Smooth muscle cell (in vitro differentiated cells): Measurements from ENCODE around the gene GNA14. TPM values are rescaled to one million over a fixed set of nuclear protein-coding genes. Genes with fewer than 3 reads are reported as not detected.

Experiments
- DNase-seq: peaks from one replicate; lab custom pipeline; 2025; ENCODE audit not compliant: unreplicated experiment; lab: John Stamatoyannopoulos, UW
- H2AFZ ChIP-seq: fragments of 200-600 bp; sonication (generic); 2 replicates; pipeline ENCODE4 v1.6.0; 2016; ENCODE audit warnings: antibody characterized with exemption, low read depth, mild to moderate bottlenecking
- H3F3A ChIP-seq: fragments of 200-600 bp; sonication (generic); 2 replicates; pipeline ENCODE4 v1.6.0; 2017; ENCODE audit warnings: antibody characterized with exemption, low read depth
- H3K27ac ChIP-seq: fragments of 200-600 bp; sonication (generic); 2 replicates; pipeline ENCODE4 v1.5.1; 2016; ENCODE audit warnings: low read depth, mild to moderate bottlenecking
- H3K27me3 ChIP-seq: fragments of 200-600 bp; sonication (generic); 2 replicates; pipeline ENCODE4 v1.6.1; 2016; ENCODE audit warnings: low read depth, mild to moderate bottlenecking
- H3K36me3 ChIP-seq: fragments of 200-600 bp; sonication (generic); 2 replicates; pipeline ENCODE4 v1.5.1; 2016; ENCODE audit warnings: low read depth
- H3K4me1 ChIP-seq: fragments of 200-600 bp; sonication (generic); 2 replicates; pipeline ENCODE4 v1.5.1; 2016; ENCODE audit warnings: low read depth
- H3K4me2 ChIP-seq: fragments of 200-600 bp; sonication (generic); 2 replicates; pipeline ENCODE4 v1.6.0; 2016; ENCODE audit warnings: mild to moderate bottlenecking
- H3K4me3 ChIP-seq: fragments of 200-600 bp; sonication (generic); 2 replicates; pipeline ENCODE4 v1.5.1; 2016; ENCODE audit warnings: mild to moderate bottlenecking
- H3K79me2 ChIP-seq: fragments of 200-600 bp; sonication (generic); 2 replicates; pipeline ENCODE4 v1.6.0; 2016; ENCODE audit warnings: low read depth, mild to moderate bottlenecking
- H3K9ac ChIP-seq: fragments of 200-600 bp; sonication (generic); 2 replicates; pipeline ENCODE4 v1.6.0; 2016; ENCODE audit warnings: low read depth
- H3K9me3 ChIP-seq: fragments of 200-600 bp; sonication (generic); replicated peaks from 2 replicates; pipeline ENCODE4 v1.5.1; 2016; ENCODE audit warnings: low read depth
- H4K20me1 ChIP-seq: fragments of 200-600 bp; sonication (generic); 2 replicates; pipeline ENCODE4 v1.6.0; 2016; ENCODE audit warnings: low read depth
- WGBS: methylation state at CpG from one replicate; pipeline ENCODE4 v1.1.7; 2016; ENCODE audit warnings: low lambda C conversion rate; 5-methylcytosine and 5-hydroxymethylcytosine counted together
- polyA plus RNA-seq: library from polyadenylated mRNA; unstranded; fragments of >200 nt; fragmentation: Nextera tagmentation; extraction: Ambion mirVana; gene quantifications from 2 replicates; pipeline ENCODE4 v1.2.1, GENCODE V29; 2016
- total RNA-seq: library from RNA; depleted of rRNA; stranded (reverse); fragments of >200 nt; gene quantifications from 2 replicates; pipeline ENCODE4 v1.2.3, GENCODE V29; 2014
- TF ChIP-seq, protein P1 (sequence below): fragments of 200-600 bp; sonication (generic); IDR thresholded peaks from 2 replicates; pipeline ENCODE4 v1.5.1; 2017; ENCODE audit warnings: borderline replicate concordance, mild to moderate bottlenecking, antibody characterized with exemption; ENCODE audit not compliant: insufficient read depth, poor library complexity, severe bottlenecking

GNA14 gene
- total and polyA plus RNA-seq, 2 experiments from 2014 or later = 1.6 to 10.2 TPM

DNA sequence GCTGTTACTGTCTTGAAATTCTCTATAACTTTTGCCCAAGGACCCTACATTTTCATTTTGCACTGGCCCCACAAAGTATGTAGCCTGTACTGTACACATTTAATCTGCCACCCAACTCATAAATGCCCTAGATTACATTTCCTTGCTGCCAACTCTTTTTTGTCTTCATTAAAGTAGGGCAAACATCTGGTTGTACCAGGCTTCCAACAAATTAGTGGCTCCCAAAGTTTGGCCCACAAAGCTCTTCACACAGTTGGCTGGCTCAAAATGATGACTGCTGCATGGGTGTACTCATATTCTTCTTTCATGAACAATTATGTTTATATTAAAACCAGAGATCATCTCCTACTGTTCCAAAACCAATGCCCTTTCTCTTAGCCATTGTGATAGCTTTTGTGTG, 45.3 kb downstream of the GNA14 start:
- Histone ChIP-seq H3K4me1 (peaks cover 4% of the 10 kb centered on the region), H3K27me3 (no peaks in the 10 kb centered on the region)

DNA sequence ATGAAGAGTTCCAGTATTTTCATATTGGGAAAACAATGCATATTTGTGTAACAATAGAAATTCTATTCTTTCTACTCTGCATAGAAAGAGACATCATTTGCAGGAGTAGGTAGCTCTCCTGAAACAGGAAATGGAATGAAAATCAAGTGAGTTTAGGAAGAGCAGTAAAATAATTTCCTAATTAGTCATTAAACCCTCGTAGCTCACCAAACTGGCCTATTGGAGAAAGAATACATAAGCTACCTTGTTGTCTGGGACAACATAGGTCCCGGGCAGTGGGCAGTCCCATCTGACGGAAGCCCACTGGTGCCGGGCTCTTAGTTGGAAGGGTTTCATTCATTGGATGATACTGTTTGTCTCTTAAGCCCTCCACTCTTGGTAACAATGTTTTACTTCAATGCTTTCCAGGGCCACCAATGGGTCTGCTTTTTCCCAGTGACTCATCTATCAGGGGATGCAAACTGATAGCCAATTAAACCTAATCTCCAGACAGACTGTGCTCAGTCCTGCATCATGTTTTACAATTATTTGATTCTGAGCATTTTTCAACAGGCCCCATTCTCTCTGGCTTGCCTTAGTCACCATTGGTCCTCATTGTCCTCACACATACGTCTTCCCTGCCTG, 46.5 kb downstream of the GNA14 start:
- Histone ChIP-seq H3K79me2 (no peaks in the 10 kb centered on the region), H2AFZ (no peak overlapping the region), H3K9me3 (no peaks in the 10 kb centered on the region), H3K4me3 (no peak overlapping the region), H3K4me2 (no peak overlapping the region), H3K36me3 (no peaks in the 10 kb centered on the region), H3K4me1 (peaks cover 3% of the 10 kb centered on the region), H3K27me3 (no peaks in the 10 kb centered on the region), H3K9ac (no peak overlapping the region), H3K27ac (no peak overlapping the region), H4K20me1 (no peaks in the 10 kb centered on the region), H3F3A (peaks cover 20% of the 10 kb centered on the region)
- DNase-seq = no peak
- TF ChIP-seq, protein P1, sequence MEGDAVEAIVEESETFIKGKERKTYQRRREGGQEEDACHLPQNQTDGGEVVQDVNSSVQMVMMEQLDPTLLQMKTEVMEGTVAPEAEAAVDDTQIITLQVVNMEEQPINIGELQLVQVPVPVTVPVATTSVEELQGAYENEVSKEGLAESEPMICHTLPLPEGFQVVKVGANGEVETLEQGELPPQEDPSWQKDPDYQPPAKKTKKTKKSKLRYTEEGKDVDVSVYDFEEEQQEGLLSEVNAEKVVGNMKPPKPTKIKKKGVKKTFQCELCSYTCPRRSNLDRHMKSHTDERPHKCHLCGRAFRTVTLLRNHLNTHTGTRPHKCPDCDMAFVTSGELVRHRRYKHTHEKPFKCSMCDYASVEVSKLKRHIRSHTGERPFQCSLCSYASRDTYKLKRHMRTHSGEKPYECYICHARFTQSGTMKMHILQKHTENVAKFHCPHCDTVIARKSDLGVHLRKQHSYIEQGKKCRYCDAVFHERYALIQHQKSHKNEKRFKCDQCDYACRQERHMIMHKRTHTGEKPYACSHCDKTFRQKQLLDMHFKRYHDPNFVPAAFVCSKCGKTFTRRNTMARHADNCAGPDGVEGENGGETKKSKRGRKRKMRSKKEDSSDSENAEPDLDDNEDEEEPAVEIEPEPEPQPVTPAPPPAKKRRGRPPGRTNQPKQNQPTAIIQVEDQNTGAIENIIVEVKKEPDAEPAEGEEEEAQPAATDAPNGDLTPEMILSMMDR = no peak
- WGBS = 44% methylated on average over 5 of the region's 5 CpGs

More for the DNA sequence above, 45.3 kb downstream of the GNA14 start:
- peak overlapping the region; percentile 95 for H3K27ac ChIP-seq
- TF ChIP-seq, protein P1 = no peak
- no peak overlapping the region for H3K4me2 ChIP-seq
- H3K9me3 ChIP-seq = no peaks in the 10 kb centered on the region
- H3K4me3 ChIP-seq = no peak overlapping the region
- no peak overlapping the region for H3K9ac ChIP-seq
- H3K36me3 ChIP-seq = no peaks in the 10 kb centered on the region
- DNase-seq = no peak
- no peaks in the 10 kb centered on the region for H3K79me2 ChIP-seq
- no peaks in the 10 kb centered on the region for H4K20me1 ChIP-seq
- no peak overlapping the region for H2AFZ ChIP-seq
- H3F3A ChIP-seq = peaks cover 20% of the 10 kb centered on the region

DNA sequence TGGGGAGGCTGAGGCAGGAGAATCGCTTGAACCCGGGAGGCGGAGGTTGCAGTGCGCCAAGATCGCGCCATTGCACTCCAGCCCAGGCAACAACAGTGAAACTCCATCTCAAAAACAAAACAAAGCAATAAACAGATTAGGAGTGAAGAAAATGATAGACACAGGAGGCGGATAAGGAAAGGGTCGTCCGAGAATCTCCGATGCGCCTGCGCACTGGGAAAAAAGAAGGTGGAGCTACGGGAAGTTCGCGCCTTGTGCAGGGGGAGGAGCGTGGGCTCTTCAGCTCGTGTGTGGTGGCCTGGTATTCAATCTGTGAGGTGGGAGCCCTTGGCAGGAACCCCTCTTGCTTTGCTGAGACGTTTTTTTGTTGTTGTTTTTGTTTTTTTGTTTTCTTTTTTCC, 47.3 kb downstream of the GNA14 start:
- TF ChIP-seq, protein P1 = no peak
- no peaks in the 10 kb centered on the region for H3K79me2 ChIP-seq
- peaks cover 19% of the 10 kb centered on the region for H3F3A ChIP-seq
- H3K36me3 ChIP-seq = no peaks in the 10 kb centered on the region
- no peaks in the 10 kb centered on the region for H3K27me3 ChIP-seq
- H3K27ac ChIP-seq = no peak overlapping the region
- no peak overlapping the region for H2AFZ ChIP-seq
- H3K4me2 ChIP-seq = no peak overlapping the region
- DNase-seq = no peak
- no peaks in the 10 kb centered on the region for H4K20me1 ChIP-seq
- no peak overlapping the region for H3K4me3 ChIP-seq
- no peaks in the 10 kb centered on the region for H3K4me1 ChIP-seq
- H3K9ac ChIP-seq = no peak overlapping the region
- 89% methylated on average over 18 of the region's 18 CpGs for WGBS
- H3K9me3 ChIP-seq = no peaks in the 10 kb centered on the region

DNA sequence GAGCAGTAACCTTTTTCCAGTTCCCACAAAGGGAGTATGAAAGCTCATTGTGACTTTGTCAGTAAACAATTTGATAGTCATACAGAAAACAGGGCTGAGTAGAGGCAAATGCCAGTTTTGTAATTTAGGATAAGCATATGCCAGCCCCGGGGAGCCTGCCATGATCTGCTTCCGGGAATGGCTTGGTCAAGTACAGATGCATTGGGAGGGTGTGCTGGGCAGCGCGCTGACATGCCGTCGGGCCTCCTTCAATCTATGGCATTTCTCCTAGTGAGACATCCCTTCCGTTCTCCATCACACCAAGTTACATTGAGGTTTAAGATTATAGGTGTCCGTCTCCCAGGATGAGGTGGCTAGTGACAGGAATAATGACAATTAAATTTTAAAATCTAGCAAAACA, 48.6 kb downstream of the GNA14 start:
- Histone ChIP-seq H3K4me2 (no peak overlapping the region), H3K4me1 (no peaks in the 10 kb centered on the region), H3K9ac (no peak overlapping the region), H3K4me3 (no peak overlapping the region), H3K27ac (no peak overlapping the region), H3K36me3 (no peaks in the 10 kb centered on the region), H2AFZ (no peak overlapping the region), H3F3A (peaks cover 6% of the 10 kb centered on the region), H4K20me1 (no peaks in the 10 kb centered on the region), H3K79me2 (no peaks in the 10 kb centered on the region), H3K27me3 (no peaks in the 10 kb centered on the region), H3K9me3 (no peaks in the 10 kb centered on the region)
- TF ChIP-seq, protein P1 = no peak
- 96% methylated on average over 8 of the region's 8 CpGs for WGBS
- no peak for DNase-seq
